Rectal smooth muscle tissue (tissue), 1 donor: ENCODE results near the gene DMRT2.

Experiments
- H3K27ac ChIP-seq: one replicate; pipeline ENCODE4 v1.7.0; 2013; ENCODE audit warnings: low read depth, low read length, inconsistent platforms
- H3K27me3 ChIP-seq: one replicate; pipeline ENCODE4 v1.7.0; 2013; ENCODE audit warnings: low read length; ENCODE audit not compliant: control insufficient read depth, insufficient read depth
- H3K36me3 ChIP-seq: one replicate; pipeline ENCODE4 v1.7.0; 2013; ENCODE audit warnings: low read length; ENCODE audit not compliant: control insufficient read depth, insufficient read depth
- H3K4me1 ChIP-seq: one replicate; pipeline ENCODE4 v1.7.0; 2013; ENCODE audit warnings: low read length; ENCODE audit not compliant: control insufficient read depth, insufficient read depth
- H3K4me3 ChIP-seq: one replicate; pipeline ENCODE4 v1.7.0; 2013; ENCODE audit warnings: low read length
- H3K9ac ChIP-seq: one replicate; pipeline ENCODE4 v1.7.0; 2013; ENCODE audit warnings: low read length

Gene DMRT2

GRCh38 chr9:1049641-1050040, 516 bp upstream of the DMRT2 start:
- no peaks in the 10 kb centered on the region for H3K36me3 ChIP-seq
- H3K4me1 ChIP-seq: no peaks in the 10 kb centered on the region
- H3K4me3 ChIP-seq: peak overlapping the region; percentile 44
- H3K9ac ChIP-seq: no peak overlapping the region
- H3K27me3 ChIP-seq: peaks cover 54% of the 10 kb centered on the region
- no peak overlapping the region for H3K27ac ChIP-seq

DNA sequence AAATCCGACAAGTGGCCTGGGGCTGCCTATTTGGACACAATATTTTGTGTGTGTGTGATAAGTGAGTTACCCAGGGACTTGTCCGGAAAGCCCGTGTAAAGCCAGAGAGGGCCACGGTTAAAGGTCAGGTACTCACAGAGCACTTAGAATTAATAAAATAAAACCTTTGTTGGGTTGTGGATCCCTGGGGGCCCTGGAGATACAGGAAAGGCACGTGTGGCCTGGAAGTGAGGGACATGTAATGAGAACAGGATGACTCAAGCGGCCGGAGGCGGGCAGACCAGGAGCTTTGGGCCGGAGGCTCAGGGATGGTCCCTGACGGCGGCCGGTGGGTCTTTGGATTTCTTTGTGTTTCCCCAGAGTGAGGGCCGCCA, 1.0 kb downstream of the DMRT2 start:
- H3K36me3 ChIP-seq: no peaks in the 10 kb centered on the region
- H3K27ac ChIP-seq: no peak overlapping the region
- H3K4me1 ChIP-seq: no peaks in the 10 kb centered on the region
- H3K27me3 ChIP-seq: peaks cover 48% of the 10 kb centered on the region
- peak overlapping the region; percentile 53 for H3K4me3 ChIP-seq
- no peak overlapping the region for H3K9ac ChIP-seq

DNA sequence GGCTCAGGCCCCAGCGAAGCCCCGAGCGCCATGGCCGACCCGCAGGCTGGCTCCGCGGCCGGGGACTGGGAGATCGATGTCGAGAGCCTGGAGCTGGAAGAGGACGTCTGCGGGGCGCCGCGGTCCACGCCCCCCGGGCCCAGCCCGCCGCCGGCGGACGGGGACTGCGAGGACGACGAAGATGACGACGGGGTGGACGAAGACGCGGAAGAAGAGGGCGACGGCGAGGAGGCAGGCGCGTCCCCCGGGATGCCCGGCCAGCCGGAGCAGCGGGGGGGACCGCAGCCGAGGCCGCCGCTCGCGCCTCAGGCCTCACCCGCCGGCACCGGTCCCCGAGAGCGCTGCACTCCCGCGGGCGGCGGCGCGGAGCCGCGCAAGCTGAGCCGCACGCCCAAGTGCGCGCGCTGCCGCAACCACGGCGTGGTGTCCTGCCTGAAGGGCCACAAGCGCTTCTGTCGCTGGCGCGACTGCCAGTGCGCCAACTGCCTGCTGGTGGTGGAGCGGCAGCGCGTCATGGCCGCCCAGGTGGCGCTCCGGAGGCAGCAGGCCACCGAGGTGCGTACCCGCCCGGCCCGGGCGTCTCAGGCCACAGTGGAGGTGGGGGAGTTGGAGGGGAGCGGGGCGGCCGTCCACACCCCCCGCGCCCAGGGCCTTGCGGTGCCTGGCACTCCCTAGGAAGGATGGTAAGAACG, 1.6 kb downstream of the DMRT2 start:
- Histone ChIP-seq H3K9ac (no peak overlapping the region), H3K36me3 (no peaks in the 10 kb centered on the region), H3K27me3 (peaks cover 49% of the 10 kb centered on the region), H3K4me1 (no peaks in the 10 kb centered on the region), H3K4me3 (peak overlapping the region; percentile 53), H3K27ac (no peak overlapping the region)

- H3K9ac ChIP-seq: no peak overlapping the region
- no peak overlapping the region for H3K27ac ChIP-seq
- no peaks in the 10 kb centered on the region for H3K4me1 ChIP-seq
- H3K27me3 ChIP-seq: peaks cover 41% of the 10 kb centered on the region
- peak overlapping the region; percentile 53 for H3K4me3 ChIP-seq
- no peaks in the 10 kb centered on the region for H3K36me3 ChIP-seq
These were observed 2.5 kb downstream of the DMRT2 start for GRCh38 chr9:1052365-1053281.

GRCh38 chr9:1053282-1053621, 3.1 kb downstream of the DMRT2 start:
- H3K27me3 ChIP-seq: peaks cover 35% of the 10 kb centered on the region
- no peak overlapping the region for H3K9ac ChIP-seq
- H3K36me3 ChIP-seq: no peaks in the 10 kb centered on the region
- H3K27ac ChIP-seq: no peak overlapping the region
- H3K4me1 ChIP-seq: no peaks in the 10 kb centered on the region
- no peak overlapping the region for H3K4me3 ChIP-seq

DNA sequence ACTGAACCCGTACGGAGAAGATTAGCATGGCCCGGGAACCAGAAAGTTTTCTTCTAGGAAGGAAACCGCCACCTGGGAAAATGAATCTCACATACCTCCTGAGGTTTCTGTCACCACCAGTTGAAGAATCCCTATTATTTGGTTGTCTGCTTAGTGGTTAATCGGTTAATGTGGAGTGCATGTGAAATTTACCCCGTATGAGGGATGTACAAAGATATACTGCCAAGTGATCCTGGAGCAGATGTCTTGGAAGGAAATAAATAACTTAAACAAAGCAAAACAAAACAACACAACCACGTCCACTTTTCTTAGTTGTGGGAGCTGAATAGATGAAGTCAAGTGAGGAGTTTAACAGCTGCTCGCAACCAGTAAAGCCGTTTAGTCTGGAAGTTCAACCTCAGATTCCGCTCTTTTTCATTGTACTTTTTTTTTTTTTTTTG, 3.8 kb downstream of the DMRT2 start:
- H3K27ac ChIP-seq: no peak overlapping the region
- H3K4me3 ChIP-seq: no peak overlapping the region
- H3K9ac ChIP-seq: no peak overlapping the region
- H3K4me1 ChIP-seq: no peaks in the 10 kb centered on the region
- H3K36me3 ChIP-seq: no peaks in the 10 kb centered on the region
- H3K27me3 ChIP-seq: peaks cover 29% of the 10 kb centered on the region

DNA sequence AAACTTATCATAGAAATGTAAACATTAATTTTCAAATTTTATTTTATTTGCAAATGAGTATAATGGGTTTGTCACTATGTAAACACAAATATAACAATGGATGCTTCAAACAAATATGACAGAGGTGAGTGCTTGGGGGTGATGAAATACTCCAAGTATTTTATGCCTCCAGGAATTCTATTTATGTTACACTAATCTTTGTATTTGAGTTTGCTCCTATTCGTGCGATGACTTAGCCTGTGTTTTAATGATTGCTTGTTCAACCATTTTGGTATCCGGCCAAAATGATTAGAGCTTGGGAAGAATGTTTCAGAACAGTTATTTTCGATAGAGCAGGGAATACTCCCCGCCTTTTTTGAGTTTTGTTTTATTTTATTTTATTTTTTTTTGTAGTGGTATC, 5.0 kb downstream of the DMRT2 start:
- Histone ChIP-seq H3K4me3 (no peak overlapping the region), H3K9ac (no peak overlapping the region), H3K27me3 (peaks cover 20% of the 10 kb centered on the region), H3K4me1 (no peaks in the 10 kb centered on the region), H3K27ac (no peak overlapping the region), H3K36me3 (no peaks in the 10 kb centered on the region)

DNA sequence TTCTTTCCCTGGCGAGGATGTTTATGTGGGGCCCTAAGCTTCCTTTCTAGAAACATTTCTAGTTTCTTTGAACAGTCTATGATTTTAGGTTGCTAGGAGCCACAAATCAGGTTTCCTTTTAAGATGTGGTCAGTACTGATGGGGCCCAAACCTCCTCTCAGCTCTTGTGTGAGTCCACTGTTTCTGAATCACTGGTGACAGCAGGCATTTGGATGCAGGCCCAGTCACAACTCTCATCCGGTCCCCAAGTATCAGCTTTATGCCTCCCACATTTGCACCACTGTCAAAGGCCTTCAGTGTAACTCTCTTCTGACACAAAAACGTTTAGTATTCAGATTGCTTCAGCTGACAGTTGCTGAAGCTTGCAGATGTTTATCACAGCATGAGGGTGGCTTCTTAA, 7.8 kb downstream of the DMRT2 start:
- Histone ChIP-seq H3K9ac (no peak overlapping the region), H3K27ac (no peak overlapping the region), H3K4me1 (no peaks in the 10 kb centered on the region), H3K27me3 (peaks cover 8% of the 10 kb centered on the region), H3K36me3 (no peaks in the 10 kb centered on the region), H3K4me3 (no peak overlapping the region)

DNA sequence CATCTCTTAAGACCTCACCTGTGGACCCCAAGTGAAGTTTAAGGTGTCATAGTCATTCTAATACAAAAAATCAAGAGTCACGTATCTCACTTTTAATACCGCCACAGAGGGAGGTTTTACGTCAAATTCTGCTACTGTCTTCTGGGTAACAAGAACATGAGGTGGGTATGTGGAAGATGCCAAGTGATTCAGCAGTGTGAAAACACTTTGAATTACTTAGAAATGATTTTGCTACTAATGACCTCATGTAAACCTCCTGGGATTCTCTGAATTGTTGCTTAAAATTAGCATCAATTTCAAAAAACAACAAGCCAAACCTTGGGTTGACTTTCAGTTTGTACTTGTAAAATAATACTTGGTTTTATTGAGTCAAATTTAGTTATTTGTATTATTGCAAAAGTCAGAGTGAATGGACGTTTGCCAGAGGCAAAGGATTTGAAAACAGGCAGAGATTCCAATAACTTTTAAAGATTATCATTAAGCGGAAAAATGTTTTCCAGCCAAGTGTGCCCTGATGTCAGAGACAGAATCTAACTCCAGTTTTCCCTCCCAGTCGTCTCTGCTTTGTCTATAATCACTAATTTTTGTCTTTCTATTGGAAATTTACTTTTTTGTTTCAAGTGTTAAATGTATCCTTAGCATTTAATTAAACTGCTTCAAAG, 8.8 kb downstream of the DMRT2 start:
- Histone ChIP-seq H3K9ac (no peak overlapping the region), H3K36me3 (no peaks in the 10 kb centered on the region), H3K4me1 (no peaks in the 10 kb centered on the region), H3K27ac (no peak overlapping the region), H3K27me3 (peaks cover 7% of the 10 kb centered on the region), H3K4me3 (no peak overlapping the region)

DNA sequence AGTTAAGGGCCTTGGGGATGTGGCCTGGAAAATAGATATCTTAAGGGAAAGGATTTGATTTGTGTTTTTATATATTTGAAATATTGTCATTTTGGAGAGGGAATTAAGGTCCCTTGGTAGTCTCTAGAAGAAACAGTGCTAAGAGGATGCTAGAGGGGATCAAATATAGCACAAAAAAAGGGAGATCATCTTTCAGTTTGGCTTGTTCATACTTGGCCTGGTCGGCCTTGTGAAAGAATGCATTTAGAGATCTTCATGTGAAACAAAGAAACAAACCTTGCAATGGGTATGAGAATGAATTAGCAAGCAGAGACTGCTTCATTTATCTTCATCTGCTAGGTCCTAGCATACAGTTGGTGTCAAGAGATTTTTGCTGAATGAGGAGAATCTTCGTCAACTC, 15.0 kb downstream of the DMRT2 start:
- H3K4me1 ChIP-seq: no peaks in the 10 kb centered on the region
- H3K36me3 ChIP-seq: no peaks in the 10 kb centered on the region
- H3K27me3 ChIP-seq: peaks cover 3% of the 10 kb centered on the region
- no peak overlapping the region for H3K27ac ChIP-seq
- no peak overlapping the region for H3K4me3 ChIP-seq
- H3K9ac ChIP-seq: no peak overlapping the region

DNA sequence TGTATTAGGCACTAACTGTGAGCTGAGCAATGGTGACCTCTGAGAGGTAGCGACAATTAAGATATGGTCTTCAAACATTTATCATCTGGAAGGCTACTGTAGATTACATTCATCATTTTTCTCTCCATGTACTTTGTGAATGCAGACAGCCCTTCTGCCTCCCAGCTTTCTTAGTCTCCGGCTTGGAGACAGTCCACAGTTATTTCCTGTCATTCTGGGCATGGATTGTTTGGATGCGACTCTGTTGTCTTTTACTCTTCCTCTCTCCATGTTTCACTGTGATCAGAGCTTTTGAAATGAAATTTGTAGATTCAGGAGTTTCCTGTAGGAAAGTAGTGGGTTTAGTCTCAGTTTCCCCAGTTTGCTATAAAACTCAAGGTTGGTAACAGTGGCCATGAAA, 20.5 kb downstream of the DMRT2 start:
- H3K4me1 ChIP-seq: no peaks in the 10 kb centered on the region
- H3K27ac ChIP-seq: no peak overlapping the region
- H3K36me3 ChIP-seq: no peaks in the 10 kb centered on the region
- H3K4me3 ChIP-seq: no peak overlapping the region
- no peak overlapping the region for H3K9ac ChIP-seq
- H3K27me3 ChIP-seq: no peaks in the 10 kb centered on the region

DNA sequence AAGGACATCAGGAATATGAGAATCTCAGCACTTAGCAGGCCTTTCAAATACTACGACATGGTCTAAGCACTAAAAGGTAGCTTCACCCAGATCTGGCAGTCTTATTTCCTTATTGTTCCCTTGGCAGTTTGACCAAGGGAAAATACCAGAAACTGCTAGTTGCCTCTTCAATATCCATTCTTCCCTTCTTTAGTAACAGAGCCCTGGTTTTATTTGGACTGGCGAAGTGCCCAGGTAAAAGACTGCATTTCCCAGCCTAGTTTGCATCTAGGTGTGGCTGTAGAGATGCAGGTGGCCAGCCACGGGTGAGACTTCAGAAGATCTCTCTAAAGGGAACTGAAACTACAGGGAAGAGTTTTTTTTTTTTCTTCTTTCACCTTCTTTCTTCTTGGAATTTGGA, 21.6 kb downstream of the DMRT2 start:
- no peak overlapping the region for H3K9ac ChIP-seq

More for the DNA sequence above, 21.6 kb downstream of the DMRT2 start:
- Histone ChIP-seq H3K36me3 (no peaks in the 10 kb centered on the region), H3K4me1 (no peaks in the 10 kb centered on the region), H3K27me3 (no peaks in the 10 kb centered on the region), H3K4me3 (no peak overlapping the region), H3K27ac (no peak overlapping the region)
